Endothelial cell of umbilical vein (primary cell): ENCODE data around the gene PLXNB1. TPM values are rescaled to one million over a fixed set of nuclear protein-coding genes. Genes with fewer than 3 reads are reported as not detected.

Source experiments
- BruUV-seq: library from RNA; stranded (reverse); fragments of 400-500 nt; replicated peaks from 2 replicates; lab custom pipeline; 2021; lab: Mats Ljungman, UMichigan
- CTCF ChIA-PET: fragments of 300-600, 350-600 bp; sonication (Branson Sonifier 250); formaldehyde crosslinking; loops from one replicate; lab custom pipeline; 2021; ENCODE audit warnings: antibody characterized with exemption, inconsistent platforms; lab: Charles Lee
- POLR2A ChIA-PET: fragments of 300-600, 350-600 bp; sonication (Branson Sonifier 250); formaldehyde crosslinking; loops from one replicate; lab custom pipeline; 2021; ENCODE audit warnings: antibody characterized with exemption, inconsistent platforms; lab: Charles Lee
- DNase-seq: peaks from one replicate; pipeline ENCODE4 v3.0.0-alpha.2; 2011; ENCODE audit warnings: low read depth, low spot score
- FAIRE-seq: peaks from 2 replicates; lab custom pipeline; 2011; peaks lifted over from hg19 to GRCh38; lab: Jason Lieb, UNC
- H2AFZ ChIP-seq: 2 replicates; pipeline ENCODE4 v1.6.0; 2012; ENCODE audit warnings: low read depth, low read length, control low read depth, inconsistent platforms
- H3K27ac ChIP-seq: 2 replicates; pipeline ENCODE4 v1.5.1; 2011; ENCODE audit warnings: low read depth, mild to moderate bottlenecking, control low read depth, low read length, moderate library complexity; ENCODE audit not compliant: insufficient read depth
- H3K27me3 ChIP-seq, 2 experiments: 2 replicates each; pipeline versions ENCODE4 v1.6.0 to v1.6.1; 2011; ENCODE audit warnings: low read length in 2 of 2, mixed read lengths in 1 of 2; ENCODE audit not compliant: control insufficient read depth in 2 of 2, insufficient read depth in 2 of 2
- H3K36me3 ChIP-seq, 2 experiments: 2 replicates in 1 of 2; 3 replicates in 1 of 2; pipeline ENCODE4 v1.5.1; 2011; ENCODE audit warnings: low read length in 2 of 2, mild to moderate bottlenecking in 1 of 2, moderate library complexity in 1 of 2; ENCODE audit not compliant: control insufficient read depth in 2 of 2, insufficient read depth in 2 of 2; ENCODE audit errors: extremely low read depth in 1 of 2
- H3K4me1 ChIP-seq: 3 replicates; pipeline ENCODE4 v1.5.1; 2011; ENCODE audit warnings: mild to moderate bottlenecking, low read length; ENCODE audit not compliant: control insufficient read depth, insufficient read depth; ENCODE audit errors: extremely low read depth
- H3K4me2 ChIP-seq: 2 replicates; pipeline ENCODE4 v1.6.1; 2011; ENCODE audit warnings: low read length, control low read depth, mixed read lengths; ENCODE audit not compliant: insufficient read depth
- H3K4me3 ChIP-seq, 3 experiments: fragments of 200-600 bp in 1 of 3; sonication (generic), shearing (Covaris generic) in 1 of 3; replicated peaks in 1 of 3; 2 replicates each; pipeline ENCODE4 v1.5.1; 2011 to 2016; ENCODE audit warnings: control low read depth in 3 of 3, low read length in 3 of 3, mild to moderate bottlenecking in 2 of 3, inconsistent platforms in 1 of 3, low read depth in 1 of 3, moderate library complexity in 1 of 3; ENCODE audit not compliant: insufficient read depth in 1 of 3
- H3K79me2 ChIP-seq: 2 replicates; pipeline ENCODE4 v1.6.0; 2012; ENCODE audit warnings: low read length, inconsistent platforms; ENCODE audit not compliant: control insufficient read depth, insufficient read depth
- H3K9ac ChIP-seq: replicated peaks from 2 replicates; pipeline ENCODE3; 2011; ENCODE audit warnings: low read length, control low read depth; ENCODE audit not compliant: insufficient read depth; ENCODE audit errors: extremely low read depth
- H3K9me1 ChIP-seq: replicated peaks from 3 replicates; pipeline ENCODE4 v1.6.0; 2011; ENCODE audit warnings: mild to moderate bottlenecking, low read length; ENCODE audit not compliant: control insufficient read depth, insufficient read depth; ENCODE audit errors: extremely low read depth
- H3K9me3 ChIP-seq: replicated peaks from 2 replicates; pipeline ENCODE4 v1.5.1; 2012; ENCODE audit warnings: low read length, inconsistent platforms; ENCODE audit not compliant: control insufficient read depth, insufficient read depth
- H4K20me1 ChIP-seq: replicated peaks from 2 replicates; pipeline ENCODE3; 2011; ENCODE audit warnings: mild to moderate bottlenecking, low read length; ENCODE audit not compliant: control insufficient read depth, insufficient read depth; ENCODE audit errors: extremely low read depth
- EZH2 ChIP-seq: IDR thresholded peaks from 2 replicates; pipeline ENCODE4 v1.6.1; 2012; ENCODE audit warnings: borderline replicate concordance, low read depth, mild to moderate bottlenecking, moderate library complexity, low read length, inconsistent platforms; ENCODE audit not compliant: severe bottlenecking
- FOS ChIP-seq: IDR thresholded peaks from 2 replicates; pipeline ENCODE4 v1.6.1; 2011; ENCODE audit warnings: mild to moderate bottlenecking, low read length, moderate library complexity, borderline replicate concordance; ENCODE audit not compliant: insufficient read depth
- GATA2 ChIP-seq: IDR thresholded peaks from 2 replicates; pipeline ENCODE4 v1.7.0; 2011; ENCODE audit warnings: low read depth, mild to moderate bottlenecking, moderate library complexity, mixed read lengths, low read length; ENCODE audit not compliant: insufficient read length, insufficient read depth
- JUN ChIP-seq: IDR thresholded peaks from 2 replicates; pipeline ENCODE4 v1.6.1; 2011; ENCODE audit warnings: borderline replicate concordance, low read depth; ENCODE audit not compliant: insufficient read length, insufficient read depth
- MYC ChIP-seq: IDR thresholded peaks from one replicate; pipeline ENCODE4 v1.6.1; 2011; ENCODE audit warnings: mild to moderate bottlenecking, low read depth, low read length
- POLR2A ChIP-seq: IDR thresholded peaks from 2 replicates; pipeline ENCODE4 v1.6.1; 2012; ENCODE audit warnings: low read depth, mild to moderate bottlenecking, control low read depth, low read length
- POLR2AphosphoS5 ChIP-seq: IDR thresholded peaks from 2 replicates; pipeline ENCODE4 v1.6.1; 2012; ENCODE audit warnings: low read depth, mild to moderate bottlenecking, control low read depth, low read length, moderate library complexity; ENCODE audit not compliant: insufficient read depth
- dilution Hi-C: fragments of 300-500 bp; cut with MboI; formaldehyde crosslinking; loops from one replicate; pipeline ENCODE4 v1.15.0; 2019; ENCODE audit warnings: low sequenced_read_pairs; ENCODE audit not compliant: extremely low pct_ligation_motif_present
- intact Hi-C: fragments of 100-400 bp; cut with micrococcal nuclease; formaldehyde crosslinking; loops from one replicate; pipeline ENCODE4 v1.10.0; 2022
- polyA plus RNA-seq, 4 experiments: library from polyadenylated mRNA; depleted of rRNA in 3 of 4; stranded (reverse) in 3 of 4; unstranded in 1 of 4; fragments of >200 nt; gene quantifications; 2 replicates each; pipeline versions ENCODE4 v1.2.1 to v1.2.3, GENCODE V29; 2011 to 2012; ENCODE audit warnings: missing spikeins in 1 of 4
- total RNA-seq: library from RNA; stranded (reverse); gene quantifications from 2 replicates; pipeline ENCODE4 v1.2.3, GENCODE V29; 2021
- TF ChIP-seq, protein P1 (sequence below): IDR thresholded peaks from 2 replicates; pipeline ENCODE4 v1.6.1; 2011; ENCODE audit not compliant: insufficient read depth, insufficient read length
- TF ChIP-seq, protein P2 (sequence below), 2 donors: IDR thresholded peaks; 1 replicate in 1 of 2; 2 replicates in 1 of 2; pipeline ENCODE4 v1.5.1; 2011; ENCODE audit warnings: low read length in 2 of 2, mild to moderate bottlenecking in 2 of 2, moderate library complexity in 2 of 2, control low read depth in 1 of 2, inconsistent platforms in 1 of 2, low read depth in 1 of 2; ENCODE audit not compliant: insufficient read depth in 1 of 2; ENCODE audit errors: extremely low read depth in 1 of 2

Gene PLXNB1
- total and polyA plus RNA-seq, 2 donors (not counting 3 experiments of a cell fraction or from before 2014, with no cell fraction given) = 43.1 to 45.2 TPM

DNA sequence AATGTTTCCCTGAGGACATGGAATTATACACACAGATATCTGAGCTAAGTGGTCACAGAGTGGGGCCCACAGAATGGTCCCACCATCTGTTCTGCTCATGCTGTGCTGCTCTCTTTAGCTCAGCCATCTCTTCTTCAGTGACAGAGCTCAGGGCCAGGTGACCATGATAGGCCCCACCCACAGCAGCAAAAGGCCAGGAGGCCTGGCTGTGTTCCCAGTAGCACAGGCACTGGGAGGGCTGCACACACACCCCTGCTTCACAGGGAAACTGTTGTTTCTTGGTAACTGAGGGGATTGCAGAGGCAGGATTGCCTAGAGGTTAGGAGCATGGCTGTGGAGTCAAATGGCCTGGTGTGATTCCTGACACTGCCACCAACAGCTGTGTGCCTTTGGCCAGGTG is 62.7 kb downstream of the PLXNB1 start:
- intact Hi-C loops = no loop called here
- FAIRE-seq = no peak
- Histone ChIP-seq H2AFZ (no peak overlapping the region), H3K4me2 (no peak overlapping the region), H3K27ac (no peak overlapping the region), H3K9me1 (no peaks in the 10 kb centered on the region), H3K27me3 (peaks cover 4 to 6% of the 10 kb centered on the region in 2 experiments), H3K9me3 (no peaks in the 10 kb centered on the region), H3K4me1 (no peaks in the 10 kb centered on the region), H3K36me3 (no peaks in the 10 kb centered on the region), H3K4me3 (no peak overlapping the region), H4K20me1 (no peaks in the 10 kb centered on the region), H3K79me2 (no peaks in the 10 kb centered on the region), H3K9ac (no peak overlapping the region)
- TF ChIP-seq JUN (no peak), MYC (no peak), POLR2A (no peak), GATA2 (no peak), EZH2 (no peak), FOS (no peak), POLR2AphosphoS5 (no peak)
- TF ChIP-seq, protein P1, sequence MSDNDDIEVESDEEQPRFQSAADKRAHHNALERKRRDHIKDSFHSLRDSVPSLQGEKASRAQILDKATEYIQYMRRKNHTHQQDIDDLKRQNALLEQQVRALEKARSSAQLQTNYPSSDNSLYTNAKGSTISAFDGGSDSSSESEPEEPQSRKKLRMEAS = no peak
- TF ChIP-seq, protein P2, sequence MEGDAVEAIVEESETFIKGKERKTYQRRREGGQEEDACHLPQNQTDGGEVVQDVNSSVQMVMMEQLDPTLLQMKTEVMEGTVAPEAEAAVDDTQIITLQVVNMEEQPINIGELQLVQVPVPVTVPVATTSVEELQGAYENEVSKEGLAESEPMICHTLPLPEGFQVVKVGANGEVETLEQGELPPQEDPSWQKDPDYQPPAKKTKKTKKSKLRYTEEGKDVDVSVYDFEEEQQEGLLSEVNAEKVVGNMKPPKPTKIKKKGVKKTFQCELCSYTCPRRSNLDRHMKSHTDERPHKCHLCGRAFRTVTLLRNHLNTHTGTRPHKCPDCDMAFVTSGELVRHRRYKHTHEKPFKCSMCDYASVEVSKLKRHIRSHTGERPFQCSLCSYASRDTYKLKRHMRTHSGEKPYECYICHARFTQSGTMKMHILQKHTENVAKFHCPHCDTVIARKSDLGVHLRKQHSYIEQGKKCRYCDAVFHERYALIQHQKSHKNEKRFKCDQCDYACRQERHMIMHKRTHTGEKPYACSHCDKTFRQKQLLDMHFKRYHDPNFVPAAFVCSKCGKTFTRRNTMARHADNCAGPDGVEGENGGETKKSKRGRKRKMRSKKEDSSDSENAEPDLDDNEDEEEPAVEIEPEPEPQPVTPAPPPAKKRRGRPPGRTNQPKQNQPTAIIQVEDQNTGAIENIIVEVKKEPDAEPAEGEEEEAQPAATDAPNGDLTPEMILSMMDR (IDR thresholded peaks at IDR 0.05; ENCODE audit: extremely low read depth in 1 of 2, insufficient read depth in 1 of 2, low read depth in 1 of 2, low read length in 2 of 2) = no peak
- no TSS peak for BruUV-seq
- CTCF ChIA-PET = interaction anchor here (0.6 to 0.9 kb wide), 2 partner anchors 93 to 448 kb away, joined by 3 to 4 read pairs; no protein-coding TSS in a partner anchor
- no peak for DNase-seq
- dilution Hi-C loops = no loop called here
- POLR2A ChIA-PET = no interaction called here
